ENCODE data around the gene SNAP23.

DNA sequence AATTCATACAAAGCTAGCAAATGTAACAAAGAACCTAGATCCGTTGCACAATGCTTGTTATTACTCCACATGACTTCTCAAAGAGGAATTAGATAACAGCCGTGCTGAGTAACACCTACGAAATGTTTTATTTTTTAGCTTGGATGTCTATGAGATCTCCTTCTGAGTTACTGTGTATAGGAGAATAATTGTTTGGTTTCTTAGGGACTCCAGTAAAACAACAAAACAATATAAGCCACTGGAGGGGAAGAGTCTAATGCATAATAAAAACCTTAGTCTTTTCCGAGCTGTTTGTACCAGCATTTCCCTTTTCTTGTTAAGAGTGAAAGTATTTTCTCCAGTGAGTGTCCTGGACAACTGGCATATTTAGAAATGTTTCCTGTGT lies 15.6 kb downstream of the SNAP23 start:
- TF ChIP-seq, protein P1, sequence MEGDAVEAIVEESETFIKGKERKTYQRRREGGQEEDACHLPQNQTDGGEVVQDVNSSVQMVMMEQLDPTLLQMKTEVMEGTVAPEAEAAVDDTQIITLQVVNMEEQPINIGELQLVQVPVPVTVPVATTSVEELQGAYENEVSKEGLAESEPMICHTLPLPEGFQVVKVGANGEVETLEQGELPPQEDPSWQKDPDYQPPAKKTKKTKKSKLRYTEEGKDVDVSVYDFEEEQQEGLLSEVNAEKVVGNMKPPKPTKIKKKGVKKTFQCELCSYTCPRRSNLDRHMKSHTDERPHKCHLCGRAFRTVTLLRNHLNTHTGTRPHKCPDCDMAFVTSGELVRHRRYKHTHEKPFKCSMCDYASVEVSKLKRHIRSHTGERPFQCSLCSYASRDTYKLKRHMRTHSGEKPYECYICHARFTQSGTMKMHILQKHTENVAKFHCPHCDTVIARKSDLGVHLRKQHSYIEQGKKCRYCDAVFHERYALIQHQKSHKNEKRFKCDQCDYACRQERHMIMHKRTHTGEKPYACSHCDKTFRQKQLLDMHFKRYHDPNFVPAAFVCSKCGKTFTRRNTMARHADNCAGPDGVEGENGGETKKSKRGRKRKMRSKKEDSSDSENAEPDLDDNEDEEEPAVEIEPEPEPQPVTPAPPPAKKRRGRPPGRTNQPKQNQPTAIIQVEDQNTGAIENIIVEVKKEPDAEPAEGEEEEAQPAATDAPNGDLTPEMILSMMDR (conservative IDR thresholded peaks at IDR 0.05; ENCODE audit: low read length): no peak
- no peak for TF ChIP-seq EZH2phosphoT487 (IDR thresholded peaks at IDR 0.05; ENCODE audit: borderline replicate concordance, low read depth, low read length)

All from OCI-LY7 (cell line).